Measurements from ENCODE around the gene OFD1.

Gene OFD1

GRCh38 chrX:13797512-13797911, 63.0 kb downstream of the OFD1 start:
- DNase-seq = no peak

GRCh38 chrX:13798184-13798583, 63.6 kb downstream of the OFD1 start:
- no peak for DNase-seq

GRCh38 chrX:13803116-13803515, 68.6 kb downstream of the OFD1 start:
- DNase-seq = no peak

GRCh38 chrX:13805241-13805640, 70.7 kb downstream of the OFD1 start:
- DNase-seq = no peak

- DNase-seq = no peak
Measured at GRCh38 chrX:13808293-13808692, 73.7 kb downstream of the OFD1 start.

- no peak for DNase-seq
Measured at GRCh38 chrX:13808865-13809264, 74.3 kb downstream of the OFD1 start.

GRCh38 chrX:13815664-13816063, 81.1 kb downstream of the OFD1 start:
- DNase-seq = no peak

GRCh38 chrX:13816176-13816575, 81.6 kb downstream of the OFD1 start:
- no peak for DNase-seq

- no peak for DNase-seq
Measured at GRCh38 chrX:13816643-13817627, 82.4 kb downstream of the OFD1 start, which contains the start of gene GPM6B. GPM6B (minus strand) TSS chrX:13817093; CDS start chrX:13816904, 189 bp downstream.
